ENCODE results near the gene DYSF.

Gene DYSF

DNA sequence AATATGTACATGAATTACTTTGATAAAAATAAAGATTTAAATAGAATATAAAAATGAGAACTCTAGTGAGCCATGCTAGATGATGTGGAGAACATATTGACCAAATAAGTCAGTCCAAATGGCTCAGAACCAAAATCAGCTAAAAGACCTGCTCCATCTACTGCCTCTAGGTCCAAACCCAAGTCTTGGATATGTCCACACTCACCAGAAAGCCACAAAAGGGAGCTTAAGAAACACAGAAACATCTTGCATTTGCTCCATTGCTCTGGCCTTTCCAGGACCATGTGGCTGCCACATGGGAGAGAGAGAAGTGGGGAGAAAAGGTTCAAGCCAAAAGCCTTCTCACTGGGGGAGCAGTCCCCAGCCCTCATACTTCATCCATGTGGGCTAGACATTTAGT lies 272.5 kb downstream of the DYSF start:
- no peaks in the 10 kb centered on the region for H3F3A ChIP-seq (ENCODE audit: insufficient read depth, low read length)
- H3K9me2 ChIP-seq (replicated peaks; ENCODE audit: insufficient read depth, low read length) = no peaks in the 10 kb centered on the region
- DNase-seq = no peak
- no peak overlapping the region for H2AFZ ChIP-seq (ENCODE audit: low read length)
- no peak overlapping the region for H3K4me3 ChIP-seq (ENCODE audit: low read length)
- H3K27me3 ChIP-seq (replicated peaks; ENCODE audit: insufficient read depth, low read length) = no peaks in the 10 kb centered on the region
- no peaks in the 10 kb centered on the region for H4K20me1 ChIP-seq (ENCODE audit: insufficient read depth, low read length)
- no peak overlapping the region for H3K4me2 ChIP-seq (ENCODE audit: low read depth, low read length)
- no peaks in the 10 kb centered on the region for H3K79me2 ChIP-seq (ENCODE audit: low read length)
- no peak for TF ChIP-seq CTCF (IDR thresholded peaks at IDR 0.05; ENCODE audit: low read length)
- TF ChIP-seq EZH2phosphoT487 (IDR thresholded peaks at IDR 0.05; ENCODE audit: low read length) = no peak
- no peak for TF ChIP-seq EZH2 (optimal IDR thresholded peaks at IDR 0.05; ENCODE audit: low read depth, low read length)
- H3K4me1 ChIP-seq (ENCODE audit: low read length) = no peaks in the 10 kb centered on the region
- H3K36me3 ChIP-seq (replicated peaks; ENCODE audit: insufficient read depth, low read length) = no peaks in the 10 kb centered on the region
- H3K9me3 ChIP-seq (replicated peaks; ENCODE audit: insufficient read depth, low read length) = no peaks in the 10 kb centered on the region
- no peak overlapping the region for H3K27ac ChIP-seq (ENCODE audit: low read length)
- no peak overlapping the region for H3K9ac ChIP-seq (ENCODE audit: low read length)

DNA sequence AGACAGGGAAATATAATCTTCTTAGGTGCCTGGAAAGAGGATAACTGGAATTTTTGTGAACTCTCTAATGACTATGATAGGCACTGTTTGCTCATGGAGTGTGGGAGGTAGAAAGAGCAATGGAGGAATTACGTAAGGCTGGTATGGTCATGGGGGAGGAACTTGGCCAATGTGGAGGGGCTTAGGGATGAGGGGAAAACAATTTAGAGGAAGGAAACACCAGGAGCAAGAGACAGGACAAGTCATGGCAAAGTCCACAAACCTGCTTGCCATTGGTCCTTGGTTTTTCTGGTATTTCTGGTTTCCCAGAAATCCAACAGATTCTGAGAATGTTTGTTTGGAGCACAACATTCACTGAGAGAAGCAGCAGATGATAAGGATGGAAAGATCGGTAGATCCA lies 274.2 kb downstream of the DYSF start:
- no peak overlapping the region for H3K4me2 ChIP-seq (ENCODE audit: low read depth, low read length)
- no peaks in the 10 kb centered on the region for H4K20me1 ChIP-seq (ENCODE audit: insufficient read depth, low read length)
- H3K27ac ChIP-seq (ENCODE audit: low read length) = no peak overlapping the region
- H3F3A ChIP-seq (ENCODE audit: insufficient read depth, low read length) = no peaks in the 10 kb centered on the region
- no peaks in the 10 kb centered on the region for H3K79me2 ChIP-seq (ENCODE audit: low read length)
- no peak for DNase-seq
- H3K4me1 ChIP-seq (ENCODE audit: low read length) = no peaks in the 10 kb centered on the region
- H3K9ac ChIP-seq (ENCODE audit: low read length) = no peak overlapping the region
- H3K36me3 ChIP-seq (replicated peaks; ENCODE audit: insufficient read depth, low read length) = no peaks in the 10 kb centered on the region
- TF ChIP-seq EZH2 (optimal IDR thresholded peaks at IDR 0.05; ENCODE audit: low read depth, low read length) (no peak), EZH2phosphoT487 (IDR thresholded peaks at IDR 0.05; ENCODE audit: low read length) (no peak), CTCF (IDR thresholded peaks at IDR 0.05; ENCODE audit: low read length) (no peak)
- no peaks in the 10 kb centered on the region for H3K27me3 ChIP-seq (replicated peaks; ENCODE audit: insufficient read depth, low read length)
- H2AFZ ChIP-seq (ENCODE audit: low read length) = no peak overlapping the region
- H3K4me3 ChIP-seq (ENCODE audit: low read length) = no peak overlapping the region
- H3K9me3 ChIP-seq (replicated peaks; ENCODE audit: insufficient read depth, low read length) = no peaks in the 10 kb centered on the region
- H3K9me2 ChIP-seq (replicated peaks; ENCODE audit: insufficient read depth, low read length) = no peaks in the 10 kb centered on the region

- DNase-seq = no peak
- Histone ChIP-seq H3K36me3 (replicated peaks; ENCODE audit: insufficient read depth, low read length) (no peaks in the 10 kb centered on the region), H3K4me1 (ENCODE audit: low read length) (no peaks in the 10 kb centered on the region), H3K9ac (ENCODE audit: low read length) (no peak overlapping the region), H3K4me2 (ENCODE audit: low read depth, low read length) (no peak overlapping the region), H2AFZ (ENCODE audit: low read length) (no peak overlapping the region), H3K4me3 (ENCODE audit: low read length) (no peak overlapping the region), H3F3A (ENCODE audit: insufficient read depth, low read length) (no peaks in the 10 kb centered on the region), H4K20me1 (ENCODE audit: insufficient read depth, low read length) (no peaks in the 10 kb centered on the region), H3K27ac (ENCODE audit: low read length) (no peak overlapping the region), H3K79me2 (ENCODE audit: low read length) (no peaks in the 10 kb centered on the region), H3K9me3 (replicated peaks; ENCODE audit: insufficient read depth, low read length) (no peaks in the 10 kb centered on the region), H3K9me2 (replicated peaks; ENCODE audit: insufficient read depth, low read length) (no peaks in the 10 kb centered on the region), H3K27me3 (replicated peaks; ENCODE audit: insufficient read depth, low read length) (no peaks in the 10 kb centered on the region)
- TF ChIP-seq EZH2 (optimal IDR thresholded peaks at IDR 0.05; ENCODE audit: low read depth, low read length) (no peak), CTCF (IDR thresholded peaks at IDR 0.05; ENCODE audit: low read length) (no peak), EZH2phosphoT487 (IDR thresholded peaks at IDR 0.05; ENCODE audit: low read length) (no peak)
These were observed 274.7 kb downstream of the DYSF start for GRCh38 chr2:71728036-71728435.
